ENCODE results near the gene MGA. TPM values are rescaled to one million over a fixed set of nuclear protein-coding genes. Genes with fewer than 3 reads are reported as not detected.

The MGA gene
- total RNA-seq, 1 experiment from 2014 or later: 38.5 TPM

DNA sequence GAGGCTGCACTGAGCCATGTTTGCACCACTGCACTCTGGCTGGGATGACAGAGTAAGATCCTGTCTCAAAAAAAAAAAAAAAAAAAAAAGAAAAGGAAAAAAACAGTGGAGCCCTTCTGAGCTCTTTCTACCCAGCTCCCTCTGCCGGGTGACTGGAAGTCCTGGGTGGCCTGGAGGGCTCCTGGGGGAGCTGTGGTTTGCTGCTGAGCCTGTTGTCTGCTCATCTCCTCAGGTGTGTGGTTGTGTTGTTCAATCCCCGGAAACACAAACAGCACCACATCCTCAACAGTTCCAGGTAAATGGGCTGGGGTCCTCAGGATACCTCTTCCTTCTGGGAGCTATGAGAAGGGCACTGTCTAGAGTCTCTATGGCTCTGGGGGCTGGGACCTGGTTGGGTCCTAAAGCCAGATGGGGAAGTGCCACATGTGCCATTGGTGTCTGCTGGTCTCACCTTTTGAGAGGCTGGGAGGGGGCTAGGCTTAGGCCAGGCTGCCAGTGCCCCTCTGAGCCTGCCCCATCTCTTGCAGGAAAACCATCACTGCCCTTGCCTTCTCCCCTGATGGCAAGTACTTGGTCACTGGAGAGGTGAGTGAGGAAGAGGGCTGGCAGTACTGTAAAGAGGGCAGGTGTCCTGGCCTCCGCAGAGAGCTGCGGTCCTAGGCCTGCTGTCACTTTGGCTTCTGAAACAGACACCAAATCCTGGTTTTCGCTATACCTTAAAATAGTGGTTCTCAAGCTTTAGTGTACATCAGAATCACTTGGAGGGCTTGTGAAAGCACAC lies 150.6 kb downstream of the MGA start:
- H2AFZ ChIP-seq: no peak overlapping the region
- H3K9me3 ChIP-seq (ENCODE audit: insufficient read depth, low read depth): no peaks in the 10 kb centered on the region
- BruUV-seq (replicated peaks): no TSS peak
- H3K27me3 ChIP-seq (ENCODE audit: insufficient read depth, low read depth): no peaks in the 10 kb centered on the region
- DNase-seq: no peak
- ChIA-PET CTCF (interaction anchor here (0.5 to 2.1 kb wide), 4 partner anchors 37 to 229 kb away, joined by 3 to 21 read pairs (median 10); partner anchors contain the start of gene MAPKBP1), POLR2A (ENCODE audit: unreplicated experiment) (interaction anchor here (0.6 kb wide), 1 partner anchor 381 kb away, joined by 25 read pairs; no protein-coding TSS in a partner anchor)
- no peaks in the 10 kb centered on the region for H3F3A ChIP-seq (ENCODE audit: insufficient read depth, low read depth)
- H3K79me2 ChIP-seq (ENCODE audit: low read depth): no peaks in the 10 kb centered on the region
- intact Hi-C loops (cut with micrococcal nuclease; ENCODE audit: unreplicated experiment): loop anchor here (1.0 to 10.0 kb wide), 5 partner anchors 93 to 909 kb away; partner anchors contain the start of gene TYRO3
- H3K9me2 ChIP-seq (ENCODE audit: insufficient read depth): no peaks in the 10 kb centered on the region
- no peak overlapping the region for H3K4me3 ChIP-seq
- no peak for TF ChIP-seq EZH2 (IDR thresholded peaks at IDR 0.05; ENCODE audit: low read depth)
- no peak overlapping the region for H3K4me2 ChIP-seq
- H4K20me1 ChIP-seq (ENCODE audit: insufficient read depth): no peaks in the 10 kb centered on the region
- no peak overlapping the region for H3K27ac ChIP-seq
- H3K36me3 ChIP-seq (ENCODE audit: low read depth): no peaks in the 10 kb centered on the region
- no peaks in the 10 kb centered on the region for H3K4me1 ChIP-seq (replicated peaks; ENCODE audit: insufficient read depth)

DNA sequence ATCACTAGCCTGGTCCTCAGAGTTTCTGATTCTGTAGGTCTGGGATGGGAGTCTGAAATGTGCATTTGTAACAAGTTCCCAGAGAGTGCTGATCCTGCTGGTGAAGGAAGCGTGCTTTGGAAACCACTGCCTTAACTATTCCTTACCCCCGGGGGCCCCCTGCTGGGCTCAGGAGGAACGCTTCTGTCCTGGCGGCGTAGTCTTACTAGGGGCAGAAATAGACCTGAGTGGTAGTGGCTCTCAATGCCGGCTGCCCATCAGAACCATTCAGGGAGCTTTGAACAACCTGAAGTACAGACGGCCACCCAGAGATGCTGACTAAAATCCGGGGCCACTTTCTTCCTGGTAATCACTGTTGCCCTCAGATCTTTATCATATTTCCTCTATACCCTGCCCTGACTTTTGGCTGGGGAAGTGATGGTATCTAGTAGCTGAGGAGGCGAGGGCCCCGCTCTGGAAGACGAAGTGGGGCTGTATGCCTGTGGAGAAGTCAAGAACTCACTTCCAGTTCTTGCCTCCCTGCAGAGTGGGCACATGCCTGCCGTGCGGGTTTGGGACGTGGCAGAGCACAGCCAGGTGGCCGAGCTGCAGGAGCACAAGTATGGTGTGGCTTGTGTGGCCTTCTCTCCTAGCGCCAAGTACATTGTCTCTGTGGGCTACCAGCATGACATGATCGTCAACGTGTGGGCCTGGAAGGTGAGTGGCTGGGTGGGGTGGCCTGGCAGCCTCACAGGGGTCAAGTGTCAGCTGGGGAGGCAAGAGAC lies 151.4 kb downstream of the MGA start:
- peak; percentile 52 to 73 for DNase-seq
- no peaks in the 10 kb centered on the region for H4K20me1 ChIP-seq (ENCODE audit: insufficient read depth)

DNA sequence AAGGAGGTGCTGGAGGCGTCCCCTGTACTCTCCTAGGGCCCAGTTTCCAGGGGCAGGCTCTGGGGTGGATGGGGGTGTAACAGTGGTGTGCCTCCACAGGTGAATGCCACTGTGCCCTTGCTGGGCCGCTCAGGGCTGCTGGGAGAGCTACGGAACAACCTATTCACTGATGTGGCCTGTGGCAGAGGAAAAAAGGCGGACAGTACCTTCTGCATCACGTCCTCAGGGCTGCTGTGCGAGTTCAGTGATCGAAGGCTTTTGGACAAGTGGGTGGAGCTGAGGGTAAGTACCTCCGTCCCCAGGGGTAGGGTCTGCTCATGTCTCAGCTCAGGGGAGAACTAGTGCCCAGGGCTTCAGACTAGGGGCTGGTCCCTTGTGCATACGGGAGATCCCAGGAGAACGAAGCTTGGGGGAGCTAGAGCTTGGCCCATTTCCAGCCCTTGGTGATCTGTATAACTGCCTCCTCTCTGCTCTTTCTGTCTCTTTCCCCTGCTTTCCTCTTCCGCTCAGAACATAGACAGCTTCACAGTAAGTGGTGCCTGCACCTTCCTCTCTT lies 152.7 kb downstream of the MGA start:
- ChIA-PET POLR2A (ENCODE audit: unreplicated experiment) (no interaction called here), CTCF (interaction anchor here (0.6 to 1.0 kb wide), 2 partner anchors 107 to 272 kb away, joined by 3 to 6 read pairs; no protein-coding TSS in a partner anchor)
- H3K9me3 ChIP-seq (ENCODE audit: insufficient read depth, low read depth): no peaks in the 10 kb centered on the region
- H3K4me1 ChIP-seq (replicated peaks; ENCODE audit: insufficient read depth): no peaks in the 10 kb centered on the region
- H4K20me1 ChIP-seq (ENCODE audit: insufficient read depth): no peaks in the 10 kb centered on the region
- H3K36me3 ChIP-seq (ENCODE audit: low read depth): no peaks in the 10 kb centered on the region
- BruUV-seq (replicated peaks): no TSS peak
- H3K9me2 ChIP-seq (ENCODE audit: insufficient read depth): no peaks in the 10 kb centered on the region
- DNase-seq: no peak
- H3K4me2 ChIP-seq: no peak overlapping the region
- H3K79me2 ChIP-seq (ENCODE audit: low read depth): no peaks in the 10 kb centered on the region
- TF ChIP-seq, protein P1, sequence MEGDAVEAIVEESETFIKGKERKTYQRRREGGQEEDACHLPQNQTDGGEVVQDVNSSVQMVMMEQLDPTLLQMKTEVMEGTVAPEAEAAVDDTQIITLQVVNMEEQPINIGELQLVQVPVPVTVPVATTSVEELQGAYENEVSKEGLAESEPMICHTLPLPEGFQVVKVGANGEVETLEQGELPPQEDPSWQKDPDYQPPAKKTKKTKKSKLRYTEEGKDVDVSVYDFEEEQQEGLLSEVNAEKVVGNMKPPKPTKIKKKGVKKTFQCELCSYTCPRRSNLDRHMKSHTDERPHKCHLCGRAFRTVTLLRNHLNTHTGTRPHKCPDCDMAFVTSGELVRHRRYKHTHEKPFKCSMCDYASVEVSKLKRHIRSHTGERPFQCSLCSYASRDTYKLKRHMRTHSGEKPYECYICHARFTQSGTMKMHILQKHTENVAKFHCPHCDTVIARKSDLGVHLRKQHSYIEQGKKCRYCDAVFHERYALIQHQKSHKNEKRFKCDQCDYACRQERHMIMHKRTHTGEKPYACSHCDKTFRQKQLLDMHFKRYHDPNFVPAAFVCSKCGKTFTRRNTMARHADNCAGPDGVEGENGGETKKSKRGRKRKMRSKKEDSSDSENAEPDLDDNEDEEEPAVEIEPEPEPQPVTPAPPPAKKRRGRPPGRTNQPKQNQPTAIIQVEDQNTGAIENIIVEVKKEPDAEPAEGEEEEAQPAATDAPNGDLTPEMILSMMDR (conservative IDR thresholded peaks at IDR 0.05): no peak
- TF ChIP-seq EZH2 (IDR thresholded peaks at IDR 0.05; ENCODE audit: low read depth): no peak
- no peak overlapping the region for H2AFZ ChIP-seq
- H3K27me3 ChIP-seq (ENCODE audit: insufficient read depth, low read depth): no peaks in the 10 kb centered on the region
- no peak overlapping the region for H3K27ac ChIP-seq
- intact Hi-C loops (cut with micrococcal nuclease; ENCODE audit: unreplicated experiment): loop anchor here (5.0 to 10.0 kb wide), 2 partner anchors 258 to 911 kb away; partner anchors contain the start of gene TYRO3
- H3K4me3 ChIP-seq: no peak overlapping the region
- H3F3A ChIP-seq (ENCODE audit: insufficient read depth, low read depth): no peaks in the 10 kb centered on the region

More for the DNA sequence above, 151.4 kb downstream of the MGA start:
- Histone ChIP-seq H3F3A (ENCODE audit: insufficient read depth, low read depth) (no peaks in the 10 kb centered on the region), H3K79me2 (ENCODE audit: low read depth) (no peaks in the 10 kb centered on the region), H3K9me3 (ENCODE audit: insufficient read depth, low read depth) (no peaks in the 10 kb centered on the region), H3K9me2 (ENCODE audit: insufficient read depth) (no peaks in the 10 kb centered on the region), H3K4me2 (no peak overlapping the region), H3K27ac (no peak overlapping the region), H3K4me1 (replicated peaks; ENCODE audit: insufficient read depth) (no peaks in the 10 kb centered on the region), H3K36me3 (ENCODE audit: low read depth) (no peaks in the 10 kb centered on the region), H3K27me3 (ENCODE audit: insufficient read depth, low read depth) (no peaks in the 10 kb centered on the region), H2AFZ (no peak overlapping the region), H3K4me3 (no peak overlapping the region)
- intact Hi-C loops (cut with micrococcal nuclease; ENCODE audit: unreplicated experiment): loop anchor here (1.0 to 10.0 kb wide), 5 partner anchors 93 to 909 kb away; partner anchors contain the start of gene TYRO3
- POLR2A ChIA-PET (ENCODE audit: unreplicated experiment): no interaction called here
- BruUV-seq (replicated peaks): no TSS peak
- TF ChIP-seq, protein P1 (conservative IDR thresholded peaks at IDR 0.05): peak; percentile 78
- no peak for TF ChIP-seq EZH2 (IDR thresholded peaks at IDR 0.05; ENCODE audit: low read depth)
- CTCF ChIA-PET: interaction anchor here (0.5 to 2.1 kb wide), 2 partner anchors 38 to 230 kb away, joined by 3 to 21 read pairs; partner anchors contain the start of gene MAPKBP1
